ENCODE data around the gene APOBEC3A. TPM values are rescaled to one million over a fixed set of nuclear protein-coding genes. Genes with fewer than 3 reads are reported as not detected.
"Not testable (repeated sequence)": the region's sequence is repeated elsewhere in the genome, so short reads cannot be mapped to it uniquely, and the experiment has no call there.

The APOBEC3A gene
- total RNA-seq, 1 donor from 2014 or later, result not detected

- H3K4me3 Mint-ChIP-seq (ENCODE audit: unreplicated experiment), result no peak overlapping the region
- H3K36me3 Mint-ChIP-seq (ENCODE audit: unreplicated experiment), result peaks cover 11% of the 10 kb centered on the region
- no peak overlapping the region for H3K27ac Mint-ChIP-seq (ENCODE audit: unreplicated experiment)
- TF ChIP-seq CTCF (IDR thresholded peaks at IDR 0.05; ENCODE audit: partially characterized antibody, unreplicated experiment), result no peak
- H3K4me1 Mint-ChIP-seq (ENCODE audit: low read depth, unreplicated experiment), result no peaks in the 10 kb centered on the region
- peaks cover 2% of the 10 kb centered on the region for H3K9me3 Mint-ChIP-seq (ENCODE audit: unreplicated experiment)
- no peak for DNase-seq
- peaks cover 7% of the 10 kb centered on the region for H3K27me3 Mint-ChIP-seq (ENCODE audit: unreplicated experiment)
Observed at GRCh38 chr22:38981005-38981991, 23.9 kb downstream of the APOBEC3A start.

GRCh38 chr22:38981992-38982927 is 24.9 kb downstream of the APOBEC3A start, which contains the start of gene APOBEC3B:
APOBEC3B (plus strand) TSS chr22:38982347; CDS start chr22:38982454, 107 bp downstream.
- Mint-ChIP-seq H3K27ac (ENCODE audit: unreplicated experiment) (no peak within 1 kb of the TSS), H3K36me3 (ENCODE audit: unreplicated experiment) (peaks cover 6% of the 10 kb centered on the region), H3K27me3 (ENCODE audit: unreplicated experiment) (peaks cover 5% of the 10 kb centered on the region), H3K4me1 (ENCODE audit: low read depth, unreplicated experiment) (no peaks in the 10 kb centered on the region), H3K9me3 (ENCODE audit: unreplicated experiment) (peaks cover 2% of the 10 kb centered on the region), H3K4me3 (ENCODE audit: unreplicated experiment) (no peak within 1 kb of the TSS)
- no peak for DNase-seq
- no peak for TF ChIP-seq CTCF (IDR thresholded peaks at IDR 0.05; ENCODE audit: partially characterized antibody, unreplicated experiment)

- TF ChIP-seq CTCF (IDR thresholded peaks at IDR 0.05; ENCODE audit: partially characterized antibody, unreplicated experiment), result no peak
- Mint-ChIP-seq H3K9me3 (ENCODE audit: unreplicated experiment) (no peaks in the 10 kb centered on the region), H3K36me3 (ENCODE audit: unreplicated experiment) (peaks cover 6% of the 10 kb centered on the region), H3K27me3 (ENCODE audit: unreplicated experiment) (peaks cover 5% of the 10 kb centered on the region), H3K27ac (ENCODE audit: unreplicated experiment) (no peak overlapping the region), H3K4me3 (ENCODE audit: unreplicated experiment) (no peak overlapping the region), H3K4me1 (ENCODE audit: low read depth, unreplicated experiment) (no peaks in the 10 kb centered on the region)
- DNase-seq, result no peak
Observed at GRCh38 chr22:38984224-38984623, 26.8 kb downstream of the APOBEC3A start.

GRCh38 chr22:38984784-38985757 is 27.7 kb downstream of the APOBEC3A start:
- H3K4me1 Mint-ChIP-seq (ENCODE audit: low read depth, unreplicated experiment); H3K36me3 Mint-ChIP-seq (ENCODE audit: unreplicated experiment); H3K27ac Mint-ChIP-seq (ENCODE audit: unreplicated experiment); H3K27me3 Mint-ChIP-seq (ENCODE audit: unreplicated experiment); H3K4me3 Mint-ChIP-seq (ENCODE audit: unreplicated experiment); H3K9me3 Mint-ChIP-seq (ENCODE audit: unreplicated experiment); DNase-seq: not testable (repeated sequence)
